NCI-H345 treated with DMSO at 0.1 percent for 48 hours (cell line): Measurements from ENCODE around the gene BMF.
"Not testable (repeated sequence)": the region's sequence is repeated elsewhere in the genome, so short reads cannot be mapped to it uniquely, and the experiment has no call there.

Experiments used
- DNase-seq: peaks from one replicate; lab custom pipeline; 2025; ENCODE audit not compliant: unreplicated experiment; lab: John Stamatoyannopoulos, UW

BMF gene

GRCh38 chr15:40128766-40129660 is 20.3 kb upstream of the BMF start:
- no peak for DNase-seq

- no peak for DNase-seq
Measured at GRCh38 chr15:40125950-40126349, 17.3 kb upstream of the BMF start.

- not testable (repeated sequence) for DNase-seq
Measured at GRCh38 chr15:40124807-40125285, 16.2 kb upstream of the BMF start.

GRCh38 chr15:40124333-40124732 is 15.7 kb upstream of the BMF start:
- DNase-seq = not testable (repeated sequence)

- not testable (repeated sequence) for DNase-seq
Measured at GRCh38 chr15:40123863-40124262, 15.2 kb upstream of the BMF start.

- DNase-seq = not testable (repeated sequence)
Measured at GRCh38 chr15:40122989-40123388, 14.3 kb upstream of the BMF start.

GRCh38 chr15:40121911-40122638 is 13.4 kb upstream of the BMF start:
- DNase-seq = no peak

GRCh38 chr15:40118473-40118872 is 9.8 kb upstream of the BMF start:
- DNase-seq = no peak

- no peak for DNase-seq
Measured at GRCh38 chr15:40115670-40116093, 7.0 kb upstream of the BMF start.

- not testable (repeated sequence) for DNase-seq
Measured at GRCh38 chr15:40115106-40115505, 6.4 kb upstream of the BMF start.

- no peak for DNase-seq
Measured at GRCh38 chr15:40114218-40114617, 5.5 kb upstream of the BMF start.

GRCh38 chr15:40112789-40113188 is 4.1 kb upstream of the BMF start:
- no peak for DNase-seq

- no peak for DNase-seq
Measured at GRCh38 chr15:40111888-40112287, 3.2 kb upstream of the BMF start.

- DNase-seq = no peak
Measured at GRCh38 chr15:40110866-40111550, 2.3 kb upstream of the BMF start.

GRCh38 chr15:40108061-40108854 is 421 bp downstream of the BMF start:
- DNase-seq = no peak

GRCh38 chr15:40106203-40107161 is 2.2 kb downstream of the BMF start:
- no peak for DNase-seq

GRCh38 chr15:40105517-40106202 is 3.0 kb downstream of the BMF start:
- DNase-seq = no peak

- peak; percentile 54 for DNase-seq
Measured at GRCh38 chr15:40104865-40105516, 3.7 kb downstream of the BMF start.
